ENCODE data around the gene TM9SF2. TPM values are rescaled to one million over a fixed set of nuclear protein-coding genes. Genes with fewer than 3 reads are reported as not detected.

TM9SF2 gene
- total RNA-seq, 2 experiments from 2014 or later, result 67.2 to 72.0 TPM

DNA sequence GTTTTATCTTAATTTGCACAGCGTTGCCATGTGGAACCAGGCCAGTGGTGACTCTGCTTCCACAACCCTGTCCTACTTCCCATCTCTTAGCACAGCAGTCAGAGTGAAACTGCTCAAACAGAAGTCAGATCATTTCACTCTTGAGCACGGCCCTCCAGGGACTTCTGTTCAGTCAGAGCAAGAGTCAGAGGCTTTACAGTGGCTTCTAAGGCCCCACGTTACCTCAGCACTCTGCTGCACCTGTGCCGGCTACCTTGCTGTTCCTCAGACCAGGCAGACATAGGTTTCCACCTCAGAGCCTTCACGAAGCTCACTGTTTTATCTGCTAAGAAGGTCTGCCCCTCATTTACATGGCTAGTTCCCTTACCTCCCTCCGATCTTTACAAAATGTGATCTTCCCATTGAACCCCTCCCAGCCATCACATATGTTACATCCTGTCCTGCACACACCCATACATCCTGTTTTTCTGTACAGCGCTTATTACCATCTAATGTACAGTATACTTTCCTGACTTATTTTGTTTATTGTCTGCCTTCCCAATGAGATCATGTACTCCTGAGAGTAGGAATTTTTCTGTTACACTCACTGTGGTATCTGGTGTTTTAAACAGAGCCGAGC is 41.6 kb downstream of the TM9SF2 start:
- Mint-ChIP-seq H3K27ac (peak overlapping the region; percentile 24), H3K9me3 (no peaks in the 10 kb centered on the region), H3K4me3 (no peak overlapping the region), H3K36me3 (peaks cover 69% of the 10 kb centered on the region), H3K27me3 (no peaks in the 10 kb centered on the region), H3K4me1 (ENCODE audit: low read depth) (peaks cover 51% of the 10 kb centered on the region)
- DNase-seq, result peak; percentile 78
- CTCF ChIA-PET, result interaction anchor here (1.1 to 2.5 kb wide), 3 partner anchors 63 to 106 kb away, joined by 3 to 8 read pairs (median 3); partner anchors contain the start of gene CLYBL
- intact Hi-C loops (cut with micrococcal nuclease), result loop anchor here (2.0 to 10.0 kb wide), 5 partner anchors 46 to 852 kb away; partner anchors contain the start of gene CLYBL
- POLR2A ChIA-PET, result no interaction called here

DNA sequence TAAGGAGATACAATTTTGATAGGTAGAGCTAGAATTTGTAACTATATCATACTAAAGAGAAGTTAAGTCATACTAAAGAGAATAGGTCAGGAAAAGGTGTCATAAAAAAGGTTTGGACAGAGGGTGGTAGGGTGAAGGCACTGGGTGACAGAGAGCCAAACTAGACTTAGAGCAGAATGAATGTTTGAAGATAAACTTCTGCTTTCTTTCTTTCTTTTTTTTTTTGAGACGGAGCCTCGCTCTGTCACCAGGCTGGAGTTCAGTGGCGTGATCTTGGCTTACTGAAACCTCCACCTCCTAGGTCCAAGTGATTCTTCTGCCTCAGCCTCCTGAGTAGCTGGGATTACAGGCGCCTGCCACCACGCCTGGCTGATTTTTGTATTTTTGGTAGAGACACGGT is 44.1 kb downstream of the TM9SF2 start:
- H3K27ac Mint-ChIP-seq, result no peak overlapping the region
- H3K36me3 Mint-ChIP-seq, result peaks cover 85% of the 10 kb centered on the region
- intact Hi-C loops (cut with micrococcal nuclease), result loop anchor here (10.0 kb wide), 1 partner anchor 849 kb away; no protein-coding TSS in a partner anchor
- H3K27me3 Mint-ChIP-seq, result no peaks in the 10 kb centered on the region
- POLR2A ChIA-PET, result no interaction called here
- H3K4me3 Mint-ChIP-seq, result no peak overlapping the region
- peaks cover 54% of the 10 kb centered on the region for H3K4me1 Mint-ChIP-seq (ENCODE audit: low read depth)
- H3K9me3 Mint-ChIP-seq, result no peaks in the 10 kb centered on the region
- no peak for DNase-seq
- CTCF ChIA-PET, result interaction anchor here (0.8 to 1.3 kb wide), 2 partner anchors 61 to 110 kb away, joined by 3 to 4 read pairs; partner anchors contain the start of gene CLYBL

DNA sequence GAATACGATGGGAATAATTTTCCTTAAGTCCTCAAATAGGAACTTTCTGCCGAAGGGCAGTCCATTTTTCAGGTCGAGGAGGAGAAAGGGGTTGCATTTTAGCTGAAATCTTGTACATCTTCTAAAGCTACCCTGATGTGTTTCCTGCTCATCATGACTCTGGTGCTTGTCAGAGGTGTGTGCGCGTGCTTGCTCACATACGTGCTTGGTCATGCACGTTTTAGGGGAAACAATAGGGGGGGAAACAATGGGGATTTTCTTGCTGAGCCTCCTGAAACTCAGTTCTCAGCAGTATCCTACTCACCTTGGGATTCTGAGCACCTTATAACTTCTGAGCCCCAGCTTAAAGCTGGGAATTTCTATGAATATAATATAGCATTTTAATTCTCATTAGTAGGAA is 44.7 kb downstream of the TM9SF2 start:
- H3K4me1 Mint-ChIP-seq (ENCODE audit: low read depth), result peaks cover 48% of the 10 kb centered on the region
- intact Hi-C loops (cut with micrococcal nuclease), result loop anchor here (10.0 kb wide), 1 partner anchor 849 kb away; no protein-coding TSS in a partner anchor
- POLR2A ChIA-PET, result no interaction called here
- no peak for DNase-seq
- H3K36me3 Mint-ChIP-seq, result peaks cover 80% of the 10 kb centered on the region
- no peaks in the 10 kb centered on the region for H3K9me3 Mint-ChIP-seq
- CTCF ChIA-PET, result interaction anchor here (0.6 to 1.3 kb wide), 3 partner anchors 17 to 111 kb away, joined by 3 to 4 read pairs (median 3); partner anchors contain the start of gene CLYBL
- H3K27me3 Mint-ChIP-seq, result no peaks in the 10 kb centered on the region
- no peak overlapping the region for H3K27ac Mint-ChIP-seq
- no peak overlapping the region for H3K4me3 Mint-ChIP-seq

DNA sequence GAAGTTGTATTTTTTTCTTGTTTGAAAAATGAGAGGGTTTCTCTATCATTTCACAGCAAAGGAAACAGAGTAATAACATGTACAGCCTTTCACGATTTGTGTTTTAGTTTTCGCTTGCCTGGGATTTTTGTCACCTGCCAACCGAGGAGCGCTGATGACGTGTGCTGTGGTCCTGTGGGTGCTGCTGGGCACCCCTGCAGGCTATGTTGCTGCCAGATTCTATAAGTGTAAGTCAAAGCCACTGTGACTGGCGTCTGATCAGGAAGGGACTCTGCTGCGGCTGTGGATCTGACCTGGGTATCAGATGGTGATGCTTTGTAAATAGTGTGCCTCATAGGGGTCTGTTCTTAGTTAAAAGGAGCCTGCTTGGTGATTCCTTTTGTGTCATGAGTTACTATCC is 45.6 kb downstream of the TM9SF2 start:
- ChIA-PET CTCF (interaction anchor here (1.3 kb wide), 1 partner anchor 111 kb away, joined by 4 read pairs; no protein-coding TSS in a partner anchor), POLR2A (no interaction called here)
- Mint-ChIP-seq H3K4me3 (no peak overlapping the region), H3K36me3 (peaks cover 79% of the 10 kb centered on the region), H3K27ac (no peak overlapping the region), H3K27me3 (no peaks in the 10 kb centered on the region), H3K9me3 (no peaks in the 10 kb centered on the region), H3K4me1 (ENCODE audit: low read depth) (peaks cover 41% of the 10 kb centered on the region)
- intact Hi-C loops (cut with micrococcal nuclease), result loop anchor here (10.0 kb wide), 1 partner anchor 848 kb away; no protein-coding TSS in a partner anchor
- no peak for DNase-seq

DNA sequence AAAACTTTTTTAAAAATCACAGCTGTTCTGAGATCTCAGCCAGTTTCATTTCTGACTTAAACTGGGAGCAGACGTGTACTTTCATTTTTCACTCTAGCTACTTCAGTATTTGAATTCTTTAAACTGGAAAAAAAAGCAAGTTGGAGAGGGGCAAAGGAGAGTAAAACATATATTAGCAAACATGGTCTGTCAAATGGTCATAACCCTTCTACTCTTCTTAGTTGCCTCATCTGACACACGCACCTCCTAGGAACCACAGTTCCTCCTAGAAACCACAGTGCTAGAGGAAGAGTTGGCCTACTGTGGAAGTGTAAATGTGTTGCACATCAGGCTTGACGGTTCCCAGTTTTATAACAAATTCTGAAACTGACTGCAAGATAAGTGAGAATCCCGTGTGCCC is 47.2 kb downstream of the TM9SF2 start:
- Mint-ChIP-seq H3K4me3 (no peak overlapping the region), H3K4me1 (ENCODE audit: low read depth) (peaks cover 29% of the 10 kb centered on the region), H3K27me3 (no peaks in the 10 kb centered on the region), H3K27ac (no peak overlapping the region), H3K9me3 (no peaks in the 10 kb centered on the region), H3K36me3 (peaks cover 76% of the 10 kb centered on the region)
- POLR2A ChIA-PET, result no interaction called here
- DNase-seq, result no peak
- CTCF ChIA-PET, result no interaction called here
- intact Hi-C loops (cut with micrococcal nuclease), result loop anchor here (1.0 to 10.0 kb wide), 2 partner anchors 8 to 846 kb away; no protein-coding TSS in a partner anchor

DNA sequence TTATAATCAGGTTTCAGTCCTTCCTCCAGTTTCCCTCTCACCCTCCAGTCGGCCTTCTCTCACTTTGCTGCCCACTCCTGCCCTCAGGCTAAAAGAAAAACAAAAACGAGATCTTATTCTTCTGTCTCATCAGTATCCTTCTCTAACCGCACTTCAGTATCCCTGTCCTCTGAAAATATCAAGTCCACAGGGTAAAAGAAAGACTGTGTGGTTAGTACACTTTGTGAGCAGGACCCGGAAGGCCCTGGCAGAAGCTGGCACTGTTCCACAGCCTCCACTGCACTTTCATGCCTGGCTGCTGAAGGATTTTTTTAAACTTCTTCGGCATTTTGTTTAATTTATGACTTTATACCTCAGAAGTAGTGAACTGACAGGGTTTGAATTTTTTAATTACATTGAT is 51.8 kb downstream of the TM9SF2 start:
- CTCF ChIA-PET, result no interaction called here
- POLR2A ChIA-PET, result no interaction called here
- no peaks in the 10 kb centered on the region for H3K27me3 Mint-ChIP-seq
- H3K4me1 Mint-ChIP-seq (ENCODE audit: low read depth), result peaks cover 25% of the 10 kb centered on the region
- no peak for DNase-seq
- no peak overlapping the region for H3K27ac Mint-ChIP-seq
- peaks cover 69% of the 10 kb centered on the region for H3K36me3 Mint-ChIP-seq
- intact Hi-C loops (cut with micrococcal nuclease), result no loop called here
- no peaks in the 10 kb centered on the region for H3K9me3 Mint-ChIP-seq
- H3K4me3 Mint-ChIP-seq, result no peak overlapping the region

DNA sequence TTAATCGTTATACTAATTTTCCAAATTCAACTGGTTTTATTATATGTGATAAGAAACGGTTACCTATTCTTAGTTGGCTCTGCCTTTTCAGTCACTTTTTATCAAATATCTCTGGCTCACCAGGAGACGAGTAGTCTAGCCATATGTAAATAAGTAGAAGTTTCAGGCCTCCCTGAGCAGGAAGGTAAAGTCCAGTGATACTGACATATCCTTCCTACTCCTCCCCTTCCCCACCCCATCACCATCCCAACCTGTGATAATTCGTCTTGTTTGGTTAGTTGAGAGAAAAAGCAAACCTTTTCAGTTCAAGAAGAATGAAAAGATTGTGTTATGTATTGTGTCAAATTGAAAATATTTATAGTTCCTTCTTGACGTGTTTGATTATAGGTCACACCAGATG is 53.9 kb downstream of the TM9SF2 start:
- Mint-ChIP-seq H3K27me3 (no peaks in the 10 kb centered on the region), H3K36me3 (peaks cover 64% of the 10 kb centered on the region), H3K27ac (no peak overlapping the region), H3K4me1 (ENCODE audit: low read depth) (peaks cover 14% of the 10 kb centered on the region), H3K4me3 (no peak overlapping the region), H3K9me3 (no peaks in the 10 kb centered on the region)
- no peak for DNase-seq
- intact Hi-C loops (cut with micrococcal nuclease), result no loop called here
- ChIA-PET POLR2A (no interaction called here), CTCF (interaction anchor here (0.7 kb wide), 1 partner anchor 11 kb away, joined by 3 read pairs; no protein-coding TSS in a partner anchor)

DNA sequence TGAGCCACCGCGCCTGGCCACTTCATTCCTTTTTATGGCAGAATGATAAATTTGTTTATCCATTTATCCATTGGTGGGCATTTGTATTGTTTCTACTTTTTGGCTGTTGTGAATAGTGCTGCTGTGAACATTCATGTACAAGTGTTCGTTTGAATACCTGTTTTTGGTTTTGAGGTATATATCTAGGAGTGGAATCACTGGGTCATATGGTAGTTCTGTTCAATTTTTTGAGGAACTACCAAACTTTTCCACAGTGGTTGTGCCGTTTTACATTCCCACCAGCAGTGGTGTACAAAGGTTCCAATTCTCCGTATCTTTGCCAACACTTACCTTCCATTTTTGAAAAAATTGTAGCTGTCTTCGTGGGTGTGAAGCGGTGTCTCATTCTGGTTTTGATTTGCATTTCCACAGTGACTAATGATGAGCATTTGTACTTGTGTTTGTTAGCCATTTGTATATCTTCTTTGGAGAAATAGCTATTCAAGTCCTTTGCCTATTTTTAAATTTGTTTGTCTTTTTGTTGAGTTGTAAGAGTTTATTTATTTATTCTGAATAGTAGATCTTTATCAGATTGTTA is 55.7 kb downstream of the TM9SF2 start:
- no peak overlapping the region for H3K4me3 Mint-ChIP-seq
- peaks cover 60% of the 10 kb centered on the region for H3K36me3 Mint-ChIP-seq
- POLR2A ChIA-PET, result no interaction called here
- intact Hi-C loops (cut with micrococcal nuclease), result no loop called here
- CTCF ChIA-PET, result interaction anchor here (0.6 to 0.7 kb wide), 4 partner anchors 40 to 959 kb away, joined by 3 to 4 read pairs (median 4); no protein-coding TSS in a partner anchor
- no peaks in the 10 kb centered on the region for H3K9me3 Mint-ChIP-seq
- no peaks in the 10 kb centered on the region for H3K27me3 Mint-ChIP-seq
- DNase-seq, result no peak
- H3K4me1 Mint-ChIP-seq (ENCODE audit: low read depth), result peaks cover 14% of the 10 kb centered on the region
- H3K27ac Mint-ChIP-seq, result no peak overlapping the region

DNA sequence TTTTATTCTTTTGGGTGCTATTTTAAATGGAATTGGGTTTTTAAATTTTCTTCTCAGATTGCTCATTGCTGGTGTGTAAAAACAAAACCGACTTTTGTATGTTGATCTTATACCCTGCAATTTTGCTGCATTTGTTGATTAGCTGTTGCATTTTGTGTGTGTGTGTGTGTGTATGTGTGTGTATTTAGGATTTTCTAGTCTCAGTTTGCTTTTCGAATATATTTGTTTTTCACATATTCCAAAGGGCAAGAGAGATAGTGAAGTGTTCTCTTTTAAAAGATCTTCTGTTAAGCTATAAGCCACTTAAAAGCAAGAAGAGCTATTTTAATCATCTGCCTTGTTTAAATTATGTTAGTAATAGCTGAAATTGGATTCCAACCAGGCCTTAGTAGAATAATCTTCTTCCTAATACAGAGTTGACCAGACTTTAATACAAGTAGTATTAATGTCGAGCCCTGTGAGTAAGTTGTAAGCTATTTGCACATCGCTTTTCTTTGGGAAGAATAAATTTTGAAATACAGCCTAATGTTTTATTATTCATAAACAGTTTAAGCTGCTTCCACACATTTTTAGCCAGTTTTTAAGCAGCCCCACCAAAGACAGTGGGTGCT is 57.4 kb downstream of the TM9SF2 start:
- no peaks in the 10 kb centered on the region for H3K27me3 Mint-ChIP-seq
- no peak for DNase-seq
- intact Hi-C loops (cut with micrococcal nuclease), result no loop called here
- H3K9me3 Mint-ChIP-seq, result no peaks in the 10 kb centered on the region
- no peak overlapping the region for H3K4me3 Mint-ChIP-seq
- ChIA-PET POLR2A (no interaction called here), CTCF (interaction anchor here (1.4 kb wide), 1 partner anchor 122 kb away, joined by 3 read pairs; no protein-coding TSS in a partner anchor)
- peaks cover 63% of the 10 kb centered on the region for H3K36me3 Mint-ChIP-seq
- no peak overlapping the region for H3K27ac Mint-ChIP-seq
- peaks cover 14% of the 10 kb centered on the region for H3K4me1 Mint-ChIP-seq (ENCODE audit: low read depth)

DNA sequence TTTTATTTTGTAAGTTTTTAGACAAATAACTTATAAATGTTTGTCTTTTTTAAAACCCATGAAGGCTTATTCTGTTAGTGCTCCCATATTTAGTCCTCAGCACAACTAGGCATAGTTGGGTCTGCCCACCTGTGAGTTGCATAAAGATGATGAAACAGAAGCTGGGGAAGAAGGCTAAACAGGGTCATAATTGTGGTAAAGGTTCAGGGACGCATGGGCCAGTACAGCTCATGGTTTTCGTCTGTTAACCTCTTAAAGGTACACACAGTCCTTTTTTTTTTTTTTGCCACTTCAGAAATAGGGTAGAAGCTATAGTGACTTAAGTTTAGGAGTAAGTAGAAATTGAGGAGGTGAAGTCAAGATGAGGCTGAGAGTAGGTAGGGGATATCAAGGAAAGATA is 58.3 kb downstream of the TM9SF2 start:
- intact Hi-C loops (cut with micrococcal nuclease), result no loop called here
- POLR2A ChIA-PET, result interaction anchor here (0.7 kb wide), 1 partner anchor 13 kb away, joined by 3 read pairs; no protein-coding TSS in a partner anchor
- DNase-seq, result no peak
- Mint-ChIP-seq H3K4me3 (no peak overlapping the region), H3K27me3 (no peaks in the 10 kb centered on the region), H3K4me1 (ENCODE audit: low read depth) (peaks cover 14% of the 10 kb centered on the region), H3K9me3 (no peaks in the 10 kb centered on the region), H3K36me3 (peaks cover 61% of the 10 kb centered on the region), H3K27ac (no peak overlapping the region)
- CTCF ChIA-PET, result interaction anchor here (0.6 kb wide), 1 partner anchor 19 kb away, joined by 4 read pairs; no protein-coding TSS in a partner anchor

DNA sequence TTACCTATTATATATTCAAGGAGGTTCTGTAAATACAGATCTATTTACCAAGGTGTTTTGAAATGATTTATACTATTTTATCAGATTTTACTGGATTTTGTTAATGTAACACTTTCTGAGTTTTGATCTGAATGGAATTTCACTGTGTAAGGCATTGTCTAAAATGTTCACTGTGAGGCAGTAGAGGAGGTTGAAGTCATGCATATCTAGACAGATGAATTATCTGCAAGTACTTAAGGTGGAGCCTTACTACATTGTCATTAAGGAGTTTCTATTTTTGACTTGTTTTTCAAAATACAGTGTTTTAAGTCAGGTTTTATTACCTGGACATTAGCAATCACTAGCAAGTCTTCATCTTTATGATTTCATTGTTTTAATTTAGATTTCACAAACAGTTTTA is 62.1 kb downstream of the TM9SF2 start:
- H3K27ac Mint-ChIP-seq, result no peak overlapping the region
- DNase-seq, result no peak
- H3K4me1 Mint-ChIP-seq (ENCODE audit: low read depth), result peaks cover 5% of the 10 kb centered on the region
- H3K4me3 Mint-ChIP-seq, result no peak overlapping the region
- CTCF ChIA-PET, result no interaction called here
- intact Hi-C loops (cut with micrococcal nuclease), result no loop called here
- POLR2A ChIA-PET, result no interaction called here
- no peaks in the 10 kb centered on the region for H3K27me3 Mint-ChIP-seq
- peaks cover 39% of the 10 kb centered on the region for H3K36me3 Mint-ChIP-seq
- peaks cover 5% of the 10 kb centered on the region for H3K9me3 Mint-ChIP-seq

DNA sequence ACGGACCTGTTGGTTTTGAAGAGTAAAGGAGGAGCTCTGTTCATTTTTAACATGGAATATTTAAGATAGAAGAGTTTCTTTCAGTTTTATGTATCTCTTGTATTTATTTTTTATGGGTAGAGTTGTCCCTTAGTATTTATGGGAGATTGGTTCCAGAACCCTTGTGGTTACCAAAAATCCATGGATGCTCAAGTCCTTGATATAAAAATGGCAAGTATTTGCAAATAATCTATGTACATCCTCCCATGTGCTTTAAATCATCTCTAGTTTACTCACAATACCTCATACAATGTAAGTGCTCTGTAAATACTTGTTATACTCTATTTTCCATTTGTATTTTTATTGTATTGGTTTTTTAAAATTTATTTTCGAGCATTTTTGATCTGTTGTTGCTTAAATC is 63.1 kb downstream of the TM9SF2 start:
- intact Hi-C loops (cut with micrococcal nuclease), result no loop called here
- Mint-ChIP-seq H3K27ac (no peak overlapping the region), H3K4me3 (no peak overlapping the region), H3K9me3 (peaks cover 14% of the 10 kb centered on the region), H3K36me3 (peaks cover 32% of the 10 kb centered on the region), H3K4me1 (ENCODE audit: low read depth) (peaks cover 5% of the 10 kb centered on the region), H3K27me3 (no peaks in the 10 kb centered on the region)
- POLR2A ChIA-PET, result no interaction called here
- CTCF ChIA-PET, result no interaction called here
- DNase-seq, result no peak

All from activated CD4-positive, alpha-beta memory T cell treated with anti-CD3 and anti-CD28 coated beads for 36 hours (primary cell).